Epithelial cell of esophagus (primary cell): ENCODE measurements around the gene FOLR2.

ENCODE experiments used
- DNase-seq: peaks from one replicate; pipeline ENCODE4 v3.0.0; 2010; ENCODE audit warnings: low read depth
- H3K4me3 ChIP-seq: 2 replicates; pipeline ENCODE4 v1.5.1; 2011; ENCODE audit warnings: mild to moderate bottlenecking, low read length, control low read depth
- CTCF ChIP-seq: IDR thresholded peaks from 2 replicates; pipeline ENCODE4 v1.5.1; 2011; ENCODE audit warnings: low read depth, mild to moderate bottlenecking, low read length, control low read depth, inconsistent platforms; ENCODE audit not compliant: insufficient read depth; ENCODE audit errors: missing control alignments

The FOLR2 gene

GRCh38 chr11:72239849-72240460, 23.4 kb downstream of the FOLR2 start:
- TF ChIP-seq CTCF: no peak
- no peak overlapping the region for H3K4me3 ChIP-seq
- DNase-seq: peak; percentile 45

GRCh38 chr11:72240461-72241290, 24.1 kb downstream of the FOLR2 start:
- DNase-seq: peak; percentile 10
- no peak for TF ChIP-seq CTCF
- H3K4me3 ChIP-seq: no peak overlapping the region

- DNase-seq: no peak
- no peak overlapping the region for H3K4me3 ChIP-seq
- TF ChIP-seq CTCF: no peak
Measured at GRCh38 chr11:72241291-72241781, 24.7 kb downstream of the FOLR2 start.

- DNase-seq: no peak
- no peak overlapping the region for H3K4me3 ChIP-seq
- TF ChIP-seq CTCF: no peak
Measured at GRCh38 chr11:72242141-72242540, 25.5 kb downstream of the FOLR2 start.

GRCh38 chr11:72243173-72244059, 26.8 kb downstream of the FOLR2 start:
- no peak for TF ChIP-seq CTCF
- H3K4me3 ChIP-seq: no peak overlapping the region

GRCh38 chr11:72244060-72244360, 27.4 kb downstream of the FOLR2 start, which contains the start of gene PHOX2A:
Gene PHOX2A, minus strand, starts transcription at chr11:72244176. Its CDS starts 172 bp downstream, at chr11:72244004.
- no peak for DNase-seq
- no peak within 1 kb of the TSS for H3K4me3 ChIP-seq
- TF ChIP-seq CTCF: no peak

More at GRCh38 chr11:72243173-72244059, 26.8 kb downstream of the FOLR2 start:
- no peak for DNase-seq
